Left ventricle myocardium superior (tissue), 1 donor: ENCODE results near the gene MAGOH. TPM values are rescaled to one million over a fixed set of nuclear protein-coding genes. Genes with fewer than 3 reads are reported as not detected.
"Not testable (repeated sequence)": the region's sequence is repeated elsewhere in the genome, so short reads cannot be mapped to it uniquely, and the experiment has no call there.

Experiments
- ATAC-seq: fragments of 200-7000 bp; cut with Tn5 transposase; one replicate; pipeline ENCODE4 v1.9.1; 2020; ENCODE audit warnings: mild to moderate bottlenecking, moderate library complexity
- DNase-seq: peaks from one replicate; pipeline ENCODE4 v3.0.0-alpha.2; 2020
- intact Hi-C: fragments of 100-400 bp; cut with micrococcal nuclease; formaldehyde crosslinking; loops from one replicate; pipeline ENCODE4 v1.11.0; 2022
- total RNA-seq: library from RNA; stranded (reverse); fragmentation: NEBNext Ultra II Directional; extraction: Animal tissue kit (Norgen Biotek cat#: 25700); gene quantifications from one replicate; pipeline ENCODE4 v1.2.1, GENCODE V29; 2021
- donor health status: DM: no; HTN: yes; CAD: no; lungs with severe emphysema.

MAGOH gene
- total RNA-seq, 1 donor from 2014 or later: 25.0 TPM

- no peak for DNase-seq
- intact Hi-C loops: no loop called here
- ATAC-seq: peak; percentile 14
Observed at GRCh38 chr1:53197291-53198200, 40.8 kb downstream of the MAGOH start.

- DNase-seq (peak; percentile 98), ATAC-seq (peak; percentile 95)
- intact Hi-C loops: no loop called here
Observed at GRCh38 chr1:53196485-53197290, 41.6 kb downstream of the MAGOH start, which contains the start of gene CPT2. TSS of gene CPT2 (plus strand) at chr1:53196824. CDS start at chr1:53196944, 120 bp downstream.

GRCh38 chr1:53196017-53196484, 42.3 kb downstream of the MAGOH start:
- ATAC-seq: peak; percentile 7
- no peak for DNase-seq
- intact Hi-C loops: no loop called here

GRCh38 chr1:53195246-53196016, 42.9 kb downstream of the MAGOH start:
- intact Hi-C loops: no loop called here
- ATAC-seq: no peak
- DNase-seq: no peak

GRCh38 chr1:53190210-53190611, 48.1 kb downstream of the MAGOH start:
- no peak for DNase-seq
- intact Hi-C loops: no loop called here
- ATAC-seq: no peak

GRCh38 chr1:53189061-53189460, 49.3 kb downstream of the MAGOH start:
- intact Hi-C loops: loop anchor here (10.0 kb wide), 1 partner anchor 284 kb away; no protein-coding TSS in a partner anchor
- DNase-seq (no peak), ATAC-seq (no peak)

- intact Hi-C loops: loop anchor here (10.0 kb wide), 1 partner anchor 283 kb away; no protein-coding TSS in a partner anchor
- ATAC-seq: no peak
- no peak for DNase-seq
Observed at GRCh38 chr1:53188099-53188498, 50.2 kb downstream of the MAGOH start.

- no peak for ATAC-seq
- intact Hi-C loops: loop anchor here (10.0 kb wide), 1 partner anchor 283 kb away; no protein-coding TSS in a partner anchor
- no peak for DNase-seq
Observed at GRCh38 chr1:53187401-53187800, 50.9 kb downstream of the MAGOH start.

GRCh38 chr1:53186533-53186932, 51.8 kb downstream of the MAGOH start:
- no peak for ATAC-seq
- no peak for DNase-seq
- intact Hi-C loops: loop anchor here (10.0 kb wide), 1 partner anchor 282 kb away; no protein-coding TSS in a partner anchor

- DNase-seq, ATAC-seq: not testable (repeated sequence)
- intact Hi-C loops: loop anchor here (10.0 kb wide), 1 partner anchor 281 kb away; no protein-coding TSS in a partner anchor
Observed at GRCh38 chr1:53185955-53186297, 52.4 kb downstream of the MAGOH start.

GRCh38 chr1:53183095-53183990, 55.0 kb downstream of the MAGOH start:
- ATAC-seq (peak; percentile 74), DNase-seq (peak; percentile 43)
- intact Hi-C loops: loop anchor here (10.0 kb wide), 1 partner anchor 279 kb away; no protein-coding TSS in a partner anchor

GRCh38 chr1:53182716-53183094, 55.6 kb downstream of the MAGOH start:
- no peak for ATAC-seq
- intact Hi-C loops: loop anchor here (10.0 kb wide), 1 partner anchor 278 kb away; no protein-coding TSS in a partner anchor
- no peak for DNase-seq

GRCh38 chr1:53182111-53182593, 56.2 kb downstream of the MAGOH start:
- ATAC-seq: peak; percentile 70
- intact Hi-C loops: loop anchor here (10.0 kb wide), 1 partner anchor 277 kb away; no protein-coding TSS in a partner anchor

GRCh38 chr1:53180951-53181350, 57.4 kb downstream of the MAGOH start:
- ATAC-seq (no peak), DNase-seq (no peak)
- intact Hi-C loops: loop anchor here (10.0 kb wide), 1 partner anchor 276 kb away; no protein-coding TSS in a partner anchor

More at GRCh38 chr1:53182111-53182593, 56.2 kb downstream of the MAGOH start:
- DNase-seq: peak; percentile 88

- intact Hi-C loops: loop anchor here (10.0 kb wide), 1 partner anchor 275 kb away; no protein-coding TSS in a partner anchor
- no peak for ATAC-seq
- no peak for DNase-seq
Observed at GRCh38 chr1:53180226-53180625, 58.1 kb downstream of the MAGOH start.
